Activated naive CD4-positive, alpha-beta T cell treated with anti-CD3 and anti-CD28 coated beads, Interleukin-2, amount 50 U/mL, for 24 hours (primary cell): ENCODE results near the gene RABGAP1L.

Experiments
- H3K27ac Mint-ChIP-seq: one replicate; pipeline ENCODE4 v1.8.0; 2021; ENCODE audit warnings: mild to moderate bottlenecking, mixed read lengths
- H3K27me3 Mint-ChIP-seq: one replicate; pipeline ENCODE4 v1.8.0; 2021; ENCODE audit warnings: mixed read lengths
- H3K36me3 Mint-ChIP-seq: one replicate; pipeline ENCODE4 v1.8.0; 2021; ENCODE audit warnings: mixed read lengths
- H3K4me1 Mint-ChIP-seq: one replicate; pipeline ENCODE4 v1.8.0; 2021; ENCODE audit warnings: mixed read lengths
- H3K4me3 Mint-ChIP-seq: one replicate; pipeline ENCODE4 v1.8.0; 2021; ENCODE audit warnings: mild to moderate bottlenecking, mixed read lengths
- H3K9me3 Mint-ChIP-seq: one replicate; pipeline ENCODE4 v1.8.0; 2021; ENCODE audit warnings: mixed read lengths

The RABGAP1L gene

GRCh38 chr1:174954671-174955669 lies 795.6 kb downstream of the RABGAP1L start:
- H3K4me3 Mint-ChIP-seq = no peak overlapping the region
- peaks cover 45% of the 10 kb centered on the region for H3K4me1 Mint-ChIP-seq
- H3K27ac Mint-ChIP-seq = no peak overlapping the region
- H3K9me3 Mint-ChIP-seq = no peaks in the 10 kb centered on the region
- H3K27me3 Mint-ChIP-seq = no peaks in the 10 kb centered on the region
- H3K36me3 Mint-ChIP-seq = peaks cover 4% of the 10 kb centered on the region

GRCh38 chr1:174956086-174956485 lies 796.8 kb downstream of the RABGAP1L start:
- Mint-ChIP-seq H3K9me3 (no peaks in the 10 kb centered on the region), H3K36me3 (peaks cover 4% of the 10 kb centered on the region), H3K27me3 (no peaks in the 10 kb centered on the region), H3K4me1 (peaks cover 43% of the 10 kb centered on the region), H3K4me3 (no peak overlapping the region), H3K27ac (no peak overlapping the region)

- Mint-ChIP-seq H3K36me3 (peaks cover 4% of the 10 kb centered on the region), H3K27me3 (no peaks in the 10 kb centered on the region), H3K4me3 (no peak overlapping the region), H3K4me1 (peaks cover 42% of the 10 kb centered on the region), H3K9me3 (no peaks in the 10 kb centered on the region), H3K27ac (peak overlapping the region; percentile 55)
These were observed 797.7 kb downstream of the RABGAP1L start for GRCh38 chr1:174956976-174957375.

- H3K36me3 Mint-ChIP-seq = peaks cover 4% of the 10 kb centered on the region
- peak overlapping the region; percentile 74 for H3K27ac Mint-ChIP-seq
- peak overlapping the region; percentile 66 for H3K4me3 Mint-ChIP-seq
- no peaks in the 10 kb centered on the region for H3K9me3 Mint-ChIP-seq
- no peaks in the 10 kb centered on the region for H3K27me3 Mint-ChIP-seq
- H3K4me1 Mint-ChIP-seq = peaks cover 42% of the 10 kb centered on the region
These were observed 798.5 kb downstream of the RABGAP1L start for GRCh38 chr1:174957829-174958228.

- Mint-ChIP-seq H3K27me3 (no peaks in the 10 kb centered on the region), H3K36me3 (peaks cover 4% of the 10 kb centered on the region), H3K4me1 (peaks cover 43% of the 10 kb centered on the region), H3K27ac (peak overlapping the region; percentile 72), H3K9me3 (no peaks in the 10 kb centered on the region), H3K4me3 (no peak overlapping the region)
These were observed 799.1 kb downstream of the RABGAP1L start for GRCh38 chr1:174958396-174958795.

GRCh38 chr1:174960362-174960761 lies 801.0 kb downstream of the RABGAP1L start:
- Mint-ChIP-seq H3K4me1 (peaks cover 48% of the 10 kb centered on the region), H3K36me3 (peaks cover 4% of the 10 kb centered on the region), H3K27ac (no peak overlapping the region), H3K9me3 (no peaks in the 10 kb centered on the region), H3K27me3 (no peaks in the 10 kb centered on the region), H3K4me3 (no peak overlapping the region)

GRCh38 chr1:174963529-174964125 lies 804.3 kb downstream of the RABGAP1L start:
- peaks cover 61% of the 10 kb centered on the region for H3K4me1 Mint-ChIP-seq
- H3K36me3 Mint-ChIP-seq = peaks cover 2% of the 10 kb centered on the region
- no peaks in the 10 kb centered on the region for H3K27me3 Mint-ChIP-seq
- peak overlapping the region; percentile 91 for H3K27ac Mint-ChIP-seq
- no peaks in the 10 kb centered on the region for H3K9me3 Mint-ChIP-seq
- H3K4me3 Mint-ChIP-seq = no peak overlapping the region

GRCh38 chr1:174964261-174964971 lies 805.1 kb downstream of the RABGAP1L start:
- Mint-ChIP-seq H3K4me1 (peaks cover 65% of the 10 kb centered on the region), H3K27ac (peak overlapping the region; percentile 91), H3K4me3 (peak overlapping the region; percentile 87), H3K27me3 (no peaks in the 10 kb centered on the region), H3K9me3 (no peaks in the 10 kb centered on the region), H3K36me3 (peaks cover 2% of the 10 kb centered on the region)

GRCh38 chr1:174964972-174965361 lies 805.6 kb downstream of the RABGAP1L start:
- Mint-ChIP-seq H3K9me3 (no peaks in the 10 kb centered on the region), H3K27ac (peak overlapping the region; percentile 91), H3K4me1 (peaks cover 68% of the 10 kb centered on the region), H3K4me3 (peak overlapping the region; percentile 87), H3K27me3 (no peaks in the 10 kb centered on the region), H3K36me3 (peaks cover 1% of the 10 kb centered on the region)

- H3K27ac Mint-ChIP-seq = peak overlapping the region; percentile 91
- H3K27me3 Mint-ChIP-seq = no peaks in the 10 kb centered on the region
- H3K9me3 Mint-ChIP-seq = no peaks in the 10 kb centered on the region
- peaks cover 3% of the 10 kb centered on the region for H3K36me3 Mint-ChIP-seq
- H3K4me3 Mint-ChIP-seq = peak overlapping the region; percentile 87
- peaks cover 72% of the 10 kb centered on the region for H3K4me1 Mint-ChIP-seq
These were observed 806.2 kb downstream of the RABGAP1L start for GRCh38 chr1:174965362-174966007.

- peak overlapping the region; percentile 87 for H3K4me3 Mint-ChIP-seq
- H3K36me3 Mint-ChIP-seq = peaks cover 3% of the 10 kb centered on the region
- no peaks in the 10 kb centered on the region for H3K27me3 Mint-ChIP-seq
These were observed 806.8 kb downstream of the RABGAP1L start for GRCh38 chr1:174966008-174966572.

GRCh38 chr1:174967845-174968705 lies 808.8 kb downstream of the RABGAP1L start:
- Mint-ChIP-seq H3K36me3 (peaks cover 8% of the 10 kb centered on the region), H3K4me1 (peaks cover 89% of the 10 kb centered on the region), H3K4me3 (peak overlapping the region; percentile 80), H3K27me3 (no peaks in the 10 kb centered on the region), H3K27ac (peak overlapping the region; percentile 97), H3K9me3 (no peaks in the 10 kb centered on the region)

More at GRCh38 chr1:174966008-174966572, 806.8 kb downstream of the RABGAP1L start:
- Mint-ChIP-seq H3K27ac (peak overlapping the region; percentile 91), H3K4me1 (peaks cover 74% of the 10 kb centered on the region), H3K9me3 (no peaks in the 10 kb centered on the region)

GRCh38 chr1:174968750-174969244 lies 809.5 kb downstream of the RABGAP1L start:
- no peaks in the 10 kb centered on the region for H3K27me3 Mint-ChIP-seq
- peaks cover 8% of the 10 kb centered on the region for H3K36me3 Mint-ChIP-seq
- peaks cover 83% of the 10 kb centered on the region for H3K4me1 Mint-ChIP-seq
- H3K9me3 Mint-ChIP-seq = no peaks in the 10 kb centered on the region
- H3K4me3 Mint-ChIP-seq = peak overlapping the region; percentile 80
- peak overlapping the region; percentile 97 for H3K27ac Mint-ChIP-seq

GRCh38 chr1:174969977-174970376 lies 810.7 kb downstream of the RABGAP1L start:
- Mint-ChIP-seq H3K4me3 (peak overlapping the region; percentile 23), H3K36me3 (peaks cover 14% of the 10 kb centered on the region), H3K27ac (peak overlapping the region; percentile 65), H3K4me1 (peaks cover 78% of the 10 kb centered on the region), H3K27me3 (no peaks in the 10 kb centered on the region), H3K9me3 (no peaks in the 10 kb centered on the region)
